Activated CD4-positive, alpha-beta T cell treated with anti-CD3 and anti-CD28 coated beads for 36 hours (primary cell): ENCODE results near the gene GPBP1L1. TPM values are rescaled to one million over a fixed set of nuclear protein-coding genes. Genes with fewer than 3 reads are reported as not detected.

Experiments
- ATAC-seq: fragments of 200-7000 bp; cut with Tn5 transposase; one replicate; pipeline ENCODE4 v1.10.0; 2021; ENCODE audit warnings: mild to moderate bottlenecking, moderate library complexity
- CTCF ChIA-PET: fragments of 350-600 bp; sonication (Branson Sonifier 250); formaldehyde crosslinking; loops from one replicate; lab custom pipeline; 2021; ENCODE audit warnings: antibody characterized with exemption; lab: Charles Lee
- POLR2A ChIA-PET: fragments of 350-600 bp; sonication (Branson Sonifier 250); formaldehyde crosslinking; loops from one replicate; lab custom pipeline; 2021; ENCODE audit warnings: antibody characterized with exemption, inconsistent platforms; lab: Charles Lee
- DNase-seq: peaks from one replicate; pipeline ENCODE4 v3.0.0-alpha.2; 2020
- H3K27ac Mint-ChIP-seq: one replicate; pipeline ENCODE4 v1.8.0; 2021; ENCODE audit warnings: mixed read lengths
- H3K27me3 Mint-ChIP-seq: one replicate; pipeline ENCODE4 v1.8.0; 2021; ENCODE audit warnings: mixed read lengths
- H3K36me3 Mint-ChIP-seq: one replicate; pipeline ENCODE4 v1.8.0; 2021; ENCODE audit warnings: low read depth, mixed read lengths
- H3K4me1 Mint-ChIP-seq: one replicate; pipeline ENCODE4 v1.8.0; 2021; ENCODE audit warnings: mixed read lengths
- H3K4me3 Mint-ChIP-seq: one replicate; pipeline ENCODE4 v1.8.0; 2021; ENCODE audit warnings: mild to moderate bottlenecking, moderate library complexity, mixed read lengths
- H3K9me3 Mint-ChIP-seq: one replicate; pipeline ENCODE4 v1.8.0; 2021; ENCODE audit warnings: low read depth, mixed read lengths
- intact Hi-C, 2 experiments: fragments of 100-400 bp; cut with DNase I in 1 of 2; cut with micrococcal nuclease in 1 of 2; formaldehyde crosslinking; loops; one replicate each; pipeline versions ENCODE4 v1.14.2 to v1.15.1; 2022 to 2024; cut with DNase I, micrococcal nuclease
- total RNA-seq, 2 experiments: library from RNA; stranded (reverse); gene quantifications; one replicate each; pipeline ENCODE4 v1.2.3, GENCODE V29; 2021

Gene GPBP1L1
- total RNA-seq, 2 experiments from 2014 or later, result 101 to 112 TPM

DNA sequence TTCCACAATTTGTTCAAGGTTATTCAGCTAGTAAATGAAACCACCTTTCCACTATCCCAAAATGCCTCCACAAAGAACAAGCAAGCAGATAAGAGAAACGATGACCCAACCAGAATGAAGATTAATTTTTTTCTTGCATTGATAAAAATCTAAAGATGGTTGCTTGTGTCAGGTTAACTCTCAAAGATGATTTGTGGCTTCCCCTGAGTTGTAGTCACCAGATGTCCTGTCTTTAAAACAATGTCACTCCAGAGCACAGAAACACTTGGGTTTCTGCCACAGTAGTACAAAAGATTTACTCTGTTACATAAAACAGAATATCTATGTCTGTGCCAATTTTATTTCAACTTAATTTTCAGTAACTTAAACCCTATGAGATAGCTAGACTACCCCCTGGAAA lies 51.1 kb downstream of the GPBP1L1 start:
- H3K4me1 Mint-ChIP-seq, result no peaks in the 10 kb centered on the region
- intact Hi-C loops, result no loop called here
- ATAC-seq, result no peak

DNA sequence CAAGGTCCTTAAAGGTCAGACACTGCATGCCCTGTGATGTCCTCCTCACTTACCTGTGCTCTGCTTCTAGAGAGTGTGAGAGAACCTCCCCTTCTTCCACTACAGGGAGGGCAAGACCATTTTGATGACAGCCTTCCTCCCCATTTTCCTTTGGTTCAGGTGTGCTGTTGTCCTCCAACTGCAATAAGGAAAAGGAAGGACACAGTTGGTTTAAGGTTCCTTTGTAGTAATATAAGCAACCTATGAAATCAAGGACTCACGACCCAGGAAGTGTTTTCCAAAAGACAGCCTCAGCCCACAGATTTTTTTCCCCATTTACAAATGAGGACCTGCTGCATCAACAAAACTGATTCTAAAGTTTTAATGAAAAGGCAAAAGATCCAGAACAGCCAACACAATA lies 55.9 kb downstream of the GPBP1L1 start:
- Mint-ChIP-seq H3K9me3 (no peaks in the 10 kb centered on the region), H3K4me3 (no peak overlapping the region), H3K27me3 (no peaks in the 10 kb centered on the region), H3K4me1 (no peaks in the 10 kb centered on the region), H3K36me3 (peaks cover 39% of the 10 kb centered on the region), H3K27ac (peak overlapping the region; percentile 10)
- ATAC-seq (no peak), DNase-seq (no peak)
- intact Hi-C loops, result no loop called here
- ChIA-PET POLR2A (no interaction called here), CTCF (no interaction called here)

More for the DNA sequence above, 51.1 kb downstream of the GPBP1L1 start:
- no peaks in the 10 kb centered on the region for H3K27me3 Mint-ChIP-seq
- POLR2A ChIA-PET, result no interaction called here
- no peak for DNase-seq
- no peaks in the 10 kb centered on the region for H3K9me3 Mint-ChIP-seq
- no peak overlapping the region for H3K4me3 Mint-ChIP-seq
- H3K36me3 Mint-ChIP-seq, result peaks cover 19% of the 10 kb centered on the region
- H3K27ac Mint-ChIP-seq, result no peak overlapping the region
- CTCF ChIA-PET, result interaction anchor here (0.6 to 1.5 kb wide), 2 partner anchors 21 to 30 kb away, joined by 3 to 5 read pairs; no protein-coding TSS in a partner anchor

GRCh38 chr1:45629035-45629434 lies 57.3 kb downstream of the GPBP1L1 start:
- Mint-ChIP-seq H3K4me3 (no peak overlapping the region), H3K9me3 (no peaks in the 10 kb centered on the region), H3K27me3 (no peaks in the 10 kb centered on the region), H3K36me3 (peaks cover 43% of the 10 kb centered on the region), H3K27ac (no peak overlapping the region), H3K4me1 (no peaks in the 10 kb centered on the region)
- ATAC-seq (no peak), DNase-seq (no peak)
- ChIA-PET POLR2A (no interaction called here), CTCF (interaction anchor here (0.6 kb wide), 1 partner anchor 44 kb away, joined by 3 read pairs; no protein-coding TSS in a partner anchor)
- intact Hi-C loops, result no loop called here

DNA sequence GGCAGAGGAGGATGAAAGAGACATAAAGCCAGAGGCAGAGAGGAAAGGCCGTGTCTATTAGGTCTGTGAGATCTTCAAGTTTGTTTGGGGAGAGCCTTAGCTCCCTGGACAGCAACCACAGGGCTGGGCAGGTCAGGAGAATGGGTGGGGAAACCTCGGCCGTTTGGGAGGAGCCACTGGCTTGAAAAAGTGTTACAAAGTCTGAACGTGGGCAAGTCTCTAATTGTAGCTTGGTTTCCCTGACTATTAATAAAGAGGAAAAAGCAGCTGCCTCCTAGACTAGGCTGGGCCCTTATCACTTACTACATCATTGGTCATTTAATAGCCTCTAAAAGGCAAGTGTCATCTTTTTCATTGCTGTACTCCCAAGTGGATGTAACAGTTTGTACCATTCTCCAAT lies 62.4 kb downstream of the GPBP1L1 start, which contains the start of gene CCDC17:
Gene CCDC17 (minus strand): TSS at position 83 of the 400 bp plus-strand sequence. CDS start 145 bp downstream, outside the sequence.
- intact Hi-C loops, result no loop called here
- no peak within 1 kb of the TSS for H3K27ac Mint-ChIP-seq
- DNase-seq, result no peak
- ChIA-PET POLR2A (no interaction called here), CTCF (no interaction called here)
- H3K27me3 Mint-ChIP-seq, result no peaks in the 10 kb centered on the region
- ATAC-seq, result no peak
- no peaks in the 10 kb centered on the region for H3K4me1 Mint-ChIP-seq
- no peak within 1 kb of the TSS for H3K4me3 Mint-ChIP-seq
- peaks cover 31% of the 10 kb centered on the region for H3K36me3 Mint-ChIP-seq
- H3K9me3 Mint-ChIP-seq, result no peaks in the 10 kb centered on the region

- Mint-ChIP-seq H3K27ac (no peak overlapping the region), H3K36me3 (peaks cover 31% of the 10 kb centered on the region), H3K4me1 (no peaks in the 10 kb centered on the region), H3K27me3 (no peaks in the 10 kb centered on the region), H3K9me3 (no peaks in the 10 kb centered on the region), H3K4me3 (no peak overlapping the region)
- POLR2A ChIA-PET, result interaction anchor here (0.7 kb wide), 1 partner anchor 101 kb away, joined by 3 read pairs; the partner anchor contains the start of gene PRDX1
- CTCF ChIA-PET, result no interaction called here
- DNase-seq (no peak), ATAC-seq (no peak)
- intact Hi-C loops, result no loop called here
Observed at GRCh38 chr1:45622524-45623394, 63.6 kb downstream of the GPBP1L1 start.

GRCh38 chr1:45621895-45622523 lies 64.3 kb downstream of the GPBP1L1 start:
- CTCF ChIA-PET, result no interaction called here
- DNase-seq, result no peak
- H3K4me3 Mint-ChIP-seq, result no peak overlapping the region
- intact Hi-C loops, result no loop called here
- no peaks in the 10 kb centered on the region for H3K27me3 Mint-ChIP-seq
- POLR2A ChIA-PET, result interaction anchor here (0.7 kb wide), 1 partner anchor 100 kb away, joined by 3 read pairs; the partner anchor contains the start of gene PRDX1
- no peak for ATAC-seq
- H3K27ac Mint-ChIP-seq, result no peak overlapping the region
- H3K9me3 Mint-ChIP-seq, result no peaks in the 10 kb centered on the region
- no peaks in the 10 kb centered on the region for H3K4me1 Mint-ChIP-seq
- peaks cover 34% of the 10 kb centered on the region for H3K36me3 Mint-ChIP-seq

DNA sequence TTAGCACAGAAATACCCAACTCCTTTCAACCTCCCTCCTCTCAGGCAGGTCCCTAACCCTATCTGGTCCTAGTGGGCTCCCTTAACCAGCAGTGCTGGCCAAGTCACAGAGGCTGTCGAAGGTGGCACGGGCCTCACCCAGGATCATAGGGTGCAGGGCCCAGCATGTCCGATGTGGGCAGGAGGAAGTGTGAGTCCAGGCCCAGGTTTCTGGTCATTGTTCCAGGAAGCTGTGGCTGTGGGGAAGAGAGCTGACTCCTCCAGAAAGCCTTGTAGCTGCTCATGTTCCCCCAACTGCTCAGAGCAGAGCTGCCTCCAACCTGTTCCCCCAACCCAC lies 64.9 kb downstream of the GPBP1L1 start:
- no peaks in the 10 kb centered on the region for H3K4me1 Mint-ChIP-seq
- H3K9me3 Mint-ChIP-seq, result no peaks in the 10 kb centered on the region
- DNase-seq (no peak), ATAC-seq (no peak)
- H3K27ac Mint-ChIP-seq, result no peak overlapping the region
- ChIA-PET POLR2A (no interaction called here), CTCF (interaction anchor here (0.6 kb wide), 1 partner anchor 35 kb away, joined by 5 read pairs; no protein-coding TSS in a partner anchor)
- intact Hi-C loops, result no loop called here
- H3K27me3 Mint-ChIP-seq, result no peaks in the 10 kb centered on the region
- H3K4me3 Mint-ChIP-seq, result no peak overlapping the region
- H3K36me3 Mint-ChIP-seq, result peaks cover 36% of the 10 kb centered on the region

- Mint-ChIP-seq H3K9me3 (no peaks in the 10 kb centered on the region), H3K27me3 (no peaks in the 10 kb centered on the region), H3K4me3 (no peak overlapping the region), H3K4me1 (no peaks in the 10 kb centered on the region), H3K36me3 (peaks cover 41% of the 10 kb centered on the region), H3K27ac (no peak overlapping the region)
- intact Hi-C loops, result no loop called here
- ChIA-PET CTCF (interaction anchor here (0.6 to 1.0 kb wide), 2 partner anchors 12 to 35 kb away, joined by 3 to 5 read pairs; no protein-coding TSS in a partner anchor), POLR2A (interaction anchor here (0.6 kb wide), 1 partner anchor 802 kb away, joined by 3 read pairs; no protein-coding TSS in a partner anchor)
- no peak for DNase-seq
- no peak for ATAC-seq
Observed at GRCh38 chr1:45620588-45621500, 65.5 kb downstream of the GPBP1L1 start.

DNA sequence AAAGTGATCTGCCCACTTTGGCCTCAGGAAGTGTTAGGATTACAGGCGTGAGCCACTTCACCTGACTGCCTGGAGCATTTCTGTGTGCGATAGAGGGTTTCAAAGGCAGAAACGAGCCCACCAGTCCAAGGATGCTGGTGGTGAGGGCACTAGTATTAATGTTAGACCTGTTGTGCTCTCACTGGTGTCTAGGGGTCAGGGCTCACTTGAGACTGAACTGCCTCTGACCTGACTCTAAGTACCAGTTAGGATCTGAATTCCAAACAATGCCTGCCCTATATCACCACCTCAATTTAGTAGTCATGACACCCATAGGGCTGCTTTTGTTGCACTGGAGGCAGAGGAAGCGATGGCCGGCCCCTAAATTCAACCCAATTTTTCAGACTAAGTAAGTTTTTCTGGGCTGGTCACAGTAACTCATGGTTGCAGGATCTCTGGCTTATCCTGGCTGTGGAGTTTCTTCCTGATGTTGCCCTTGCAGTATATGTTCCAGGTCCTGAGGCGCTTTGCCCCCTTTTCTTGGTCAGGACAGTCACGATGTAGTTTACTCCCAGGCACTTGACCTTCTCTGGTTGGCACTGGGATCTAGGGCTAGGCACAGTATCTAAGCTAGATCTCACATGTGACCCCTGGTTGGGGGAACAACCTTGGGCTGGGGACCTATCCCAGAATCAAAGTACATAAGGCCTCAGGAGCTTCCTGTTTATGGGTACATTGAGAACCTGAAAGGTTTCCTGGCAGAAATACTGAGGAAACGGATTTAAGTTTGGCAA lies 67.0 kb downstream of the GPBP1L1 start:
- Mint-ChIP-seq H3K36me3 (peaks cover 47% of the 10 kb centered on the region), H3K27me3 (no peaks in the 10 kb centered on the region), H3K4me3 (no peak overlapping the region), H3K9me3 (no peaks in the 10 kb centered on the region), H3K4me1 (no peaks in the 10 kb centered on the region), H3K27ac (no peak overlapping the region)
- no peak for ATAC-seq
- POLR2A ChIA-PET, result no interaction called here
- intact Hi-C loops, result no loop called here
- DNase-seq, result no peak
- CTCF ChIA-PET, result interaction anchor here (0.9 to 1.1 kb wide), 2 partner anchors 25 to 27 kb away, joined by 3 to 4 read pairs; no protein-coding TSS in a partner anchor

- no peak for DNase-seq
- no peak overlapping the region for H3K27ac Mint-ChIP-seq
- no peaks in the 10 kb centered on the region for H3K4me1 Mint-ChIP-seq
- CTCF ChIA-PET, result no interaction called here
- no peak for ATAC-seq
- H3K4me3 Mint-ChIP-seq, result no peak overlapping the region
- peaks cover 52% of the 10 kb centered on the region for H3K36me3 Mint-ChIP-seq
- intact Hi-C loops, result no loop called here
- no peaks in the 10 kb centered on the region for H3K9me3 Mint-ChIP-seq
- POLR2A ChIA-PET, result no interaction called here
- no peaks in the 10 kb centered on the region for H3K27me3 Mint-ChIP-seq
Observed at GRCh38 chr1:45617618-45618017, 68.7 kb downstream of the GPBP1L1 start.
